Activated B cell treated with CpG ODN at 0.5 μM for 24 hours (primary cell): Measurements from ENCODE around the gene RHOT1. TPM values are rescaled to one million over a fixed set of nuclear protein-coding genes. Genes with fewer than 3 reads are reported as not detected.
A peak's percentile ranks its signal among the peaks of the same experiment; 100 is the strongest.
"Not testable (repeated sequence)": the region's sequence is repeated elsewhere in the genome, so short reads cannot be mapped to it uniquely, and the experiment has no call there.

Source experiments
- ATAC-seq: fragments of 200-7000 bp; cut with Tn5 transposase; one replicate; pipeline ENCODE4 v1.10.0; 2021; ENCODE audit warnings: low read depth, mild to moderate bottlenecking, moderate library complexity
- CTCF ChIA-PET: fragments of 350-600 bp; sonication (Branson Sonifier 250); formaldehyde crosslinking; loops from one replicate; lab custom pipeline; 2021; ENCODE audit warnings: antibody characterized with exemption; lab: Charles Lee
- POLR2A ChIA-PET: fragments of 350-600 bp; sonication (Branson Sonifier 250); formaldehyde crosslinking; loops from one replicate; lab custom pipeline; 2021; ENCODE audit warnings: antibody characterized with exemption; lab: Charles Lee
- DNase-seq: peaks from one replicate; pipeline ENCODE4 v3.0.0; 2022
- H3K27ac Mint-ChIP-seq: one replicate; pipeline ENCODE4 v1.8.0; 2020; ENCODE audit warnings: mixed read lengths
- H3K27me3 Mint-ChIP-seq: one replicate; pipeline ENCODE4 v1.8.0; 2021; ENCODE audit warnings: mixed read lengths
- H3K36me3 Mint-ChIP-seq: one replicate; pipeline ENCODE4 v1.8.0; 2021; ENCODE audit warnings: low read depth, mixed read lengths
- H3K4me1 Mint-ChIP-seq: one replicate; pipeline ENCODE4 v1.8.0; 2021; ENCODE audit warnings: mixed read lengths
- H3K4me3 Mint-ChIP-seq: one replicate; pipeline ENCODE4 v1.8.0; 2020; ENCODE audit warnings: mild to moderate bottlenecking, mixed read lengths
- H3K9me3 Mint-ChIP-seq: one replicate; pipeline ENCODE4 v1.8.0; 2020; ENCODE audit warnings: mixed read lengths
- intact Hi-C: fragments of 100-400 bp; cut with micrococcal nuclease; formaldehyde crosslinking; loops from one replicate; pipeline ENCODE4 v1.15.1; 2024
- total RNA-seq: library from RNA; stranded (reverse); gene quantifications from 2 replicates; pipeline ENCODE4 v1.2.3, GENCODE V29; 2022
- TF ChIP-seq, protein P1 (sequence below): fragments of 200-600 bp; IDR thresholded peaks from one replicate; pipeline ENCODE4 v1.8.0; 2022; ENCODE audit warnings: antibody characterized with exemption, mild to moderate bottlenecking

The RHOT1 gene
- total RNA-seq, 1 donor from 2014 or later = 16.2 TPM

DNA sequence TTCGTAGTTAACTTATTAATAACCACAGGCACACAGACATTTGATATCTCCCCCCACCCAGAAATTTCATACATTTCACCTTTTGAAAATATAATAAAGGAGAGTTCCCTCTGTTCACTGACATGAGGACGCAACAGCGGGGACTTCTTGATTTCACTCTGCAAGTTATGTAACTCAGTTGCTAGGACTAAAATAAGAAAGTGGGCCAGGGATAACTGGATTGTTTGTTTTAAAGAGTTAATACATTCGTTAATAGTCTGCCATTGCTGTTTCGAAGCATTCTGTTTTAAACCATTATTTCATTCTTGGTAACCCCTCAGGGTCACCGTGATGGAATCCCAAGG, 1.2 kb downstream of the RHOT1 start:
- ChIA-PET POLR2A (interaction anchor here (2.0 kb wide), 1 partner anchor 16 kb away, joined by 5 read pairs; no protein-coding TSS in a partner anchor), CTCF (interaction anchor here (0.6 to 1.3 kb wide), 2 partner anchors 60 to 137 kb away, joined by 3 read pairs; no protein-coding TSS in a partner anchor)
- H3K36me3 Mint-ChIP-seq = peaks cover 5% of the 10 kb centered on the region
- intact Hi-C loops = loop anchor here (5.0 kb wide), 2 partner anchors 174 to 1236 kb away; partner anchors contain the start of gene TEFM
- H3K4me1 Mint-ChIP-seq = peaks cover 26% of the 10 kb centered on the region
- DNase-seq (no peak), ATAC-seq (no peak)
- H3K27me3 Mint-ChIP-seq = no peaks in the 10 kb centered on the region
- H3K27ac Mint-ChIP-seq = peak overlapping the region; percentile 85
- H3K4me3 Mint-ChIP-seq = peak overlapping the region; percentile 98
- no peaks in the 10 kb centered on the region for H3K9me3 Mint-ChIP-seq
- TF ChIP-seq, protein P1, sequence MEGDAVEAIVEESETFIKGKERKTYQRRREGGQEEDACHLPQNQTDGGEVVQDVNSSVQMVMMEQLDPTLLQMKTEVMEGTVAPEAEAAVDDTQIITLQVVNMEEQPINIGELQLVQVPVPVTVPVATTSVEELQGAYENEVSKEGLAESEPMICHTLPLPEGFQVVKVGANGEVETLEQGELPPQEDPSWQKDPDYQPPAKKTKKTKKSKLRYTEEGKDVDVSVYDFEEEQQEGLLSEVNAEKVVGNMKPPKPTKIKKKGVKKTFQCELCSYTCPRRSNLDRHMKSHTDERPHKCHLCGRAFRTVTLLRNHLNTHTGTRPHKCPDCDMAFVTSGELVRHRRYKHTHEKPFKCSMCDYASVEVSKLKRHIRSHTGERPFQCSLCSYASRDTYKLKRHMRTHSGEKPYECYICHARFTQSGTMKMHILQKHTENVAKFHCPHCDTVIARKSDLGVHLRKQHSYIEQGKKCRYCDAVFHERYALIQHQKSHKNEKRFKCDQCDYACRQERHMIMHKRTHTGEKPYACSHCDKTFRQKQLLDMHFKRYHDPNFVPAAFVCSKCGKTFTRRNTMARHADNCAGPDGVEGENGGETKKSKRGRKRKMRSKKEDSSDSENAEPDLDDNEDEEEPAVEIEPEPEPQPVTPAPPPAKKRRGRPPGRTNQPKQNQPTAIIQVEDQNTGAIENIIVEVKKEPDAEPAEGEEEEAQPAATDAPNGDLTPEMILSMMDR = no peak

DNA sequence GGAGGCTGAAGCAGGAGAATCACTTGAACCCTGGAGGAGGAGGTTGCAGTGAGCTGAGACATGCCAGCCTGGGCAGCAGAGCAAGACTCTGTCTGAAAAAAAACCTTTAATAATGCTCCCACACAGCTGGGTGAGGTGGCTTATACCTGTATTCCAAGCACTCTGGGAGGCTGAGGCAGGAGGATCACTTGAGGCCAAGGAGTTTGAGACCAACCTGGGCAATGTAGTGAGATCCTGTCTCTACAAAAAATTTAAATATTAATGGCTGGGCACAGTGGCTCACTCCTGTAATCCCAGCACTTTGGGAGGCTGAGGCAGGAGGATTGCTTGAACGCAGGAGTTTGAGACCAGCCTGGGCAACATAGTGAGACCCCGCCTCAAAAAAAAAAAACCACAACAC, 2.1 kb downstream of the RHOT1 start:
- H3K27ac Mint-ChIP-seq, POLR2A ChIA-PET: not testable (repeated sequence)

DNA sequence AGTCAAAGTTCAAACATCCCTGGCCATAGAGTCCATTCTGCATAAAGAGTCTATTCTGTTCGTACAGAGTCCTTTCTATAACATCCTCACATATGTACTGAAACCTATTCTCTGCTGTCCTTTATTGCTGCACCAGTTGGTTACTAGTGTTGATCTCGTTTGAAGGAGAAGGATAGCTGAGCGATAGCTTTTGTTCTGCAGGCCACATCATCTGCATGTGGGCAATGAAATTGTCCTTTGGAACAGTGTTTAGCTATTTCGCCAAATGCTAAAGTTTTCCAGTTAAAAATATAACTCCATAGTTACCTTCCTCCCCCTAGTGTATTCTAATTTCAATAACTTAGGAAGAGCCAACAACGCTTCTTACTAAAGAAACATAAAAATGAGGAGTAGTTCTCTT, 6.0 kb downstream of the RHOT1 start:
- no peak overlapping the region for H3K27ac Mint-ChIP-seq
- intact Hi-C loops = no loop called here
- TF ChIP-seq, protein P1 = no peak
- no peak for ATAC-seq
- CTCF ChIA-PET = no interaction called here
- DNase-seq = no peak
- peaks cover 13% of the 10 kb centered on the region for H3K36me3 Mint-ChIP-seq
- H3K4me1 Mint-ChIP-seq = peaks cover 16% of the 10 kb centered on the region
- no peaks in the 10 kb centered on the region for H3K27me3 Mint-ChIP-seq
- POLR2A ChIA-PET = no interaction called here
- H3K9me3 Mint-ChIP-seq = no peaks in the 10 kb centered on the region
- H3K4me3 Mint-ChIP-seq = no peak overlapping the region

More for the DNA sequence above, 2.1 kb downstream of the RHOT1 start:
- H3K36me3 Mint-ChIP-seq, DNase-seq, CTCF ChIA-PET, H3K27me3 Mint-ChIP-seq, H3K4me3 Mint-ChIP-seq, ATAC-seq, H3K9me3 Mint-ChIP-seq: not testable (repeated sequence)
- intact Hi-C loops = loop anchor here (5.0 kb wide), 2 partner anchors 173 to 1237 kb away; partner anchors contain the start of gene TEFM
- peaks cover 27% of the 10 kb centered on the region for H3K4me1 Mint-ChIP-seq

DNA sequence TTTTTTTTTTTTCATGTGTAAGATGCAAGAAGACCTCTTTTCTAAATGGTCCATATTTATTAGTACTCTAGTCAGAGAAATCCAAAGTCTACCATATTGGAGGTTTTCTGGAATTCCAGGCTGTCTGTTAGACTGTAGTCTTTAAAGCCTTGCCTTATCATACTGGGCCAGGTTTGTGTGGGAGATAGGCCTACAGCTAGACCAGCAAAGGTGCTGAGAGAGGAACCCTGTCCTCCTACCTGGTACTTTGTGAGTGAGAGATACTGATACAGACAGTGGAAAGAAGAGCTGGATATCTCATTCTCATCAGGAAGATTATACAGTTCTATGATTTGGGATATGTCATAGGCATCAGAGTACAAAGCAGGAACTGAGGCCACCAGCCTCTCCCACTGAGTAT, 8.1 kb downstream of the RHOT1 start:
- Mint-ChIP-seq H3K27me3 (no peaks in the 10 kb centered on the region), H3K27ac (no peak overlapping the region), H3K4me3 (no peak overlapping the region), H3K36me3 (peaks cover 24% of the 10 kb centered on the region), H3K9me3 (no peaks in the 10 kb centered on the region), H3K4me1 (peaks cover 9% of the 10 kb centered on the region)
- no peak for ATAC-seq
- ChIA-PET CTCF (interaction anchor here (1.2 kb wide), 1 partner anchor 11 kb away, joined by 5 read pairs; no protein-coding TSS in a partner anchor), POLR2A (no interaction called here)
- no peak for DNase-seq
- intact Hi-C loops = no loop called here
- TF ChIP-seq, protein P1 = no peak

DNA sequence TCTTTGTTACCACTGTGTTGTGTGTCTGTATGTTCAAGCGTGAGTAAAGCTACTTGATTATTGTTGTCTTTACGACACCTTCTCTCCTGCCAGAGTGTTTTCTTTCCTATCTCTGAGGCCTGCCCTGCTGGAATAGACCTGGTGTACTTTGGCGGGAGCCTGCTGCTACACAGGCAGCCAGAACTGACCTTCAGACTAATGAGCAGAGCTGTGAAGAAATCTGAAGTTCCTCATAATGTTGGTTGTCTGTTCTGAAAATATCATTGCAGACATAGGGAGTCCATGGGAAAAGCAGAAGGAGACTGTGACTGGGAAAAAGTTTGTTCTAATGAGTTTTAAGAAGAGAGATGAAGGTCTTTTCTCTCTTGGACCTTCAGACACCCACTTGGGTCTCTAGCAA, 9.8 kb downstream of the RHOT1 start:
- Mint-ChIP-seq H3K27ac (no peak overlapping the region), H3K4me3 (no peak overlapping the region), H3K36me3 (peaks cover 31% of the 10 kb centered on the region), H3K27me3 (no peaks in the 10 kb centered on the region), H3K9me3 (no peaks in the 10 kb centered on the region), H3K4me1 (peaks cover 9% of the 10 kb centered on the region)
- ATAC-seq = no peak
- POLR2A ChIA-PET = no interaction called here
- intact Hi-C loops = no loop called here
- TF ChIP-seq, protein P1 = no peak
- no peak for DNase-seq
- CTCF ChIA-PET = no interaction called here

DNA sequence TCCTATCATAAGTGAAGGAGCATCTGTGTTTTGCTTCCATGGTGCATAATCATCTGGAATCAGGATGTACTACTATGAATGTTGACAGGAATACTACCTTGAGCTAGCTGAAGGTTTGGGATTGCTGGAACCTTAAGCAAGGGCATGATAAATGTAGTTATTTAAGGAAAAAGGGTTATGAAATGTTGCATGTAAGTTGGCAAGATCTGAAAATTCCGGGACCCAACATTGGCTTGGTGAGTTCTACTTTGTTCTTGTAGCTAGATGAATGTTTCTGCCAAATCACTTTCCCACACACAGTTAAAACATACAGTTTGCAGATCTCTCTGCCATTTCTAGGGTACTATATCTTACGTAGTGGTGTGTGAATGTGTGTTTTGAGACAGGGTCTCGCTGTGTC, 13.6 kb downstream of the RHOT1 start:
- Mint-ChIP-seq H3K27ac (no peak overlapping the region), H3K4me3 (no peak overlapping the region), H3K4me1 (peaks cover 3% of the 10 kb centered on the region), H3K27me3 (no peaks in the 10 kb centered on the region), H3K9me3 (no peaks in the 10 kb centered on the region), H3K36me3 (peaks cover 45% of the 10 kb centered on the region)
- intact Hi-C loops = no loop called here
- TF ChIP-seq, protein P1 = no peak
- ChIA-PET CTCF (no interaction called here), POLR2A (no interaction called here)
- ATAC-seq = no peak
- no peak for DNase-seq
